Activated naive CD4-positive, alpha-beta T cell (primary cell): ENCODE results near the gene HEXIM2.

Experiments
- DNase-seq, 4 experiments: peaks; one replicate each; lab custom pipeline; 2025; lab: John Stamatoyannopoulos, UW

The HEXIM2 gene

GRCh38 chr17:45144199-45145034 is 17.3 kb upstream of the HEXIM2 start:
- DNase-seq, result peak in 1 of 4 experiments; percentile 36

- DNase-seq, result no peak
Observed at GRCh38 chr17:45145035-45145389, 16.7 kb upstream of the HEXIM2 start.

DNA sequence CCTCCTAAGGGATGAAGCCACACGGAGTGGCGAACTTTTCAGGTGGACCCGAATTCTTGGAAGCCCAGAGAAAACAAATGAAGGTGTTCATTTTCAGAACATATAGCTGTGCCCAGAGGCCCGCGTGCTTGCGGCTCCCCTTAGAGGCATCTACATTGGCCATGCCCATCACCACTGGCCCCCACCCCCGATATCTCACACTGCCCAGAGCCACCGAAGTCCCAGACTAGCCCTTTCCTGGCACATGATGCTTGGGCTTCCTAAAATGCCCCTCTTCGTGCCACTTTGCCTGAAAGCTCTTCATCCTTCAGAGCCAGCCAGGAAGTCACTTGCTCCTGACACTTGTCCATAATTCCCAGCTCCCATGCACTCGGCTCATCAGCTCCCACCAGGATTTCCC is 15.5 kb upstream of the HEXIM2 start:
- DNase-seq, result no peak

DNA sequence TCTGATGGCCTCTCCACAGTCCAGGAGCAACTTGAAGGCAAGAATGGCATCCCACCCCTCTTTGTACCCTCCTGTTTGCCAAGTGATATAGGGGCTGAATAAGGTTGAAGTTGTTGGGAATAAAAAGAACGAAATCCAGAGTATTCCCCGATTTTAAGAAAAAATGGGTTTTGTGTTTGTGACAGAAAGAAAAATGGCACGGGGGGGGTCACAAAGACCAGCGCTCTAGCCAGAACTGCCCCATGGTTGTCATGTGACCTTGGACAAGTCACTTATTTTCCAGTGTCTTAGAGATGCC is 15.1 kb upstream of the HEXIM2 start:
- no peak for DNase-seq

DNA sequence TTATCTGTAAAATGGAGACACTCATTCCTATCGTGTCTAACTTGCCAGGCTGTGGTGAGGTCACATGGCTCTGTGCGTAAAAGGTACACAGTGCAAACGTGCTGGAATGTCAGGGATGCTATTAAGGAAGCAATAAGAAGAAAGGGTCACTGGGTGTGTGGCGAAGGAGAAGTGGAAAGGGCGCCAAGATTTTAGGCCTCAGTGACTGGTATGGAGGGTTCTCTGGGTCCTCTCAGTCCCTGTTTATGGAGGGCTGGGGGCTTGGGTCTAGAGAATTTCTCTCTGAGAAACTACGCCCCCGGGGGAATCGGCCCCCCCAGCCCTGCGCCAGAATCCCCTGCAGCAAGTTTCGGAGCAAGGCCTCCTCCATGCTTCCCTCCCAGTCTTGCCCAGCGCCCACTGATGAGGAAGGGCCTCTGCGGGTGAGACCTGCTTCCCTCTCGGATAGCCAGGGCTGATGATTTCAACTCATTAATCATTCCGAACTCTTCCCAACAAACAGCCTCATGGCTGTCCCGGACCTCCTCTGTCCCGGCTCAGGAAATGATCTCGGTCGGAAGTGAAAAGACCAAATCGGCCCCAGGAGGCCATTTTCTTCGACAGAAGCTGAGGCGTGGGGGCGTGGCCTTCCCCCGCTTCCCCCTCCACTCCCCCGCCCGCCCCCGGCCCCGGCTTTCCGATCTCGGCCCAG is 14.6 kb upstream of the HEXIM2 start:
- peak in 2 of 4 experiments; percentile 78 for DNase-seq

DNA sequence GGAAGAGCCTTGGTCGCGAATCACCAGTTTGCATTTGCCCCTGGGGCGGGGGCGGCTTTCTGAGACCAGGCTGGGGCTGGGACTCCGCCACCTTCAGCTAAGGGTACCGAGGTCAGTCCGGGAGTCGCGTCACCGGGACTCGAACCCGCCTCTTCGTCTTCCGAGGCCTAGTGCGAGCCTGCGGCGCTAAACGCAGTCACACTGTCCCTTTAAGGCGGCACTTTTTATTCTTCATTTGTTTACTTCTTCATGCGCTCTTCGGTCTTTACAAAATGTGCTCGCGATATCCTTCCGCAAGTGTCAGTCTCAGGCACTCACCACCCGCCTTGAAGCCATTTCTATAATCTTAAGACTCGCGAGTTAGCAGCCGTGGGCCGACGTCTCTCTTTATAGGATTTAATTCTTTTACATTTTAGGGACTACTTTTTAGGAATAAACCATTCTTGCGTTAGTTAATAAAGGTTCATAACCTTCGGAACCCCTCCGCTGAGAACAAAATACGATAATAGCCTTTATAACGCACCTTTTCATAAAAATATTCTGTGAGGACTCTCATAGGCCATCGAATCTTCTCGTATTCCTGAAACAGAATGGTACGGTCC is 14.0 kb upstream of the HEXIM2 start:
- peak; percentile 50 to 78 (median 72) for DNase-seq

- DNase-seq, result peak; percentile 98 to 99 (median 98)
Observed at GRCh38 chr17:45148183-45149036, 13.3 kb upstream of the HEXIM2 start, which contains the start of gene HEXIM1. Gene HEXIM1, plus strand, starts transcription at chr17:45148475. Its CDS starts 716 bp downstream, at chr17:45149191.

GRCh38 chr17:45149037-45149668 is 12.5 kb upstream of the HEXIM2 start:
- peak; percentile 29 to 64 (median 40) for DNase-seq

DNA sequence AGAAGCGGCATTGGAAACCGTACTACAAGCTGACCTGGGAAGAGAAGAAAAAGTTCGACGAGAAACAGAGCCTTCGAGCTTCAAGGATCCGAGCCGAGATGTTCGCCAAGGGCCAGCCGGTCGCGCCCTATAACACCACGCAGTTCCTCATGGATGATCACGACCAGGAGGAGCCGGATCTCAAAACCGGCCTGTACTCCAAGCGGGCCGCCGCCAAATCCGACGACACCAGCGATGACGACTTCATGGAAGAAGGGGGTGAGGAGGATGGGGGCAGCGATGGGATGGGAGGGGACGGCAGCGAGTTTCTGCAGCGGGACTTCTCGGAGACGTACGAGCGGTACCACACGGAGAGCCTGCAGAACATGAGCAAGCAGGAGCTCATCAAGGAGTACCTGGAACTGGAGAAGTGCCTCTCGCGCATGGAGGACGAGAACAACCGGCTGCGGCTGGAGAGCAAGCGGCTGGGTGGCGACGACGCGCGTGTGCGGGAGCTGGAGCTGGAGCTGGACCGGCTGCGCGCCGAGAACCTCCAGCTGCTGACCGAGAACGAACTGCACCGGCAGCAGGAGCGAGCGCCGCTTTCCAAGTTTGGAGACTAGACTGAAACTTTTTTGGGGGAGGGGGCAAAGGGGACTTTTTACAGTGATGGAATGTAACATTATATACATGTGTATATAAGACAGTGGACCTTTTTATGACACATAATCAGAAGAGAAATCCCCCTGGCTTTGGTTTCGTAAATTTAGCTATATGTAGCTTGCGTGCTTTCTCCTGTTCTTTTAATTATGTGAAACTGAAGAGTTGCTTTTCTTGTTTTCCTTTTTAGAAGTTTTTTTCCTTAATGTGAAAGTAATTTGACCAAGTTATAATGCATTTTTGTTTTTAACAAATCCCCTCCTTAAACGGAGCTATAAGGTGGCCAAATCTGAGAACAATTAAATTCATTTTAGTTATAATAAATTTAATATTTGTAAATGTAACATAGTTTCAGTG is 11.7 kb upstream of the HEXIM2 start:
- peak in 1 of 4 experiments; percentile 28 for DNase-seq

DNA sequence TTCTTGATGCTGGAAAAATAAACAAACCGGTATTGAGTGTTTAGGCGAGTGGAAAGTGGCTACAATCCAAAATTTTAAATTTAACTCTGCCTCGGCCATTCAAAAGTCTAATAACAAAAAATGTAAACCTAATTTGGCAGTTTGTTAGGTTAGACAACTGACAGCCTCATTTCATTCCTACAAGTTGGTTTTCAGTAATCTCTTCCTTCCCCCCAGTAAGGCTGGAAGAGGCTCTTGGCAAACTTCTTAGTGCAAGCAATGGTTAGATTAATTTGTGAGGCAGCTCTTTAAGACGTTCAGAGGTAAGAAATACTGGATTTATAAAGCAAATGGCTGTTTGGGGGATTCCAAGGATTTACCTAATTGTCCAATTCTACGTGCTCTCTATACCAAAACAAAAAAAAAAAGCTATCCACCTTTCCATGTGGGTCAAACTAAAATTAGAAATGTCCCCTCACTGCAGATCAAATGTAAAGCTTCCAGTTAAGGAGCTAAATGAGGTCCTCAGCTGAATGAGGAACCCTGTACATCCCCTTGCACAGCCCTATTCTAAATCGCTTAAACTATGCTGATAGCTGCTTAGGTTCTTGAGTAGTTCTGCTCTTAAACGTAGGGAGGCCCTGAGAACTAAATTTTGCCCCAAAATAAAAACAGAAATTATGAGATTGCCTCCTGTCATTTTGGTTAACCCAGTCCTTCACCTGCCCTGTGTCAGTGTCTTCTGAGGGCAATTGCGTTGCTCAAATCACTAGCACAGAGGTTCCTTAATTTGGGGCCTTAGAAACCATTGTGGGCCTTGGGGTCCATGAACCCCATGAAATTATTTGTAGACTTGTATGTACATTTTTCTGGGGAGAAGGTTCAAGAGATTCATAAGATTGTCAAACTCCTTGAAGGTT is 10.5 kb upstream of the HEXIM2 start:
- DNase-seq, result no peak

GRCh38 chr17:45155029-45155428 is 6.6 kb upstream of the HEXIM2 start:
- no peak for DNase-seq

GRCh38 chr17:45155483-45155882 is 6.2 kb upstream of the HEXIM2 start:
- DNase-seq, result no peak

DNA sequence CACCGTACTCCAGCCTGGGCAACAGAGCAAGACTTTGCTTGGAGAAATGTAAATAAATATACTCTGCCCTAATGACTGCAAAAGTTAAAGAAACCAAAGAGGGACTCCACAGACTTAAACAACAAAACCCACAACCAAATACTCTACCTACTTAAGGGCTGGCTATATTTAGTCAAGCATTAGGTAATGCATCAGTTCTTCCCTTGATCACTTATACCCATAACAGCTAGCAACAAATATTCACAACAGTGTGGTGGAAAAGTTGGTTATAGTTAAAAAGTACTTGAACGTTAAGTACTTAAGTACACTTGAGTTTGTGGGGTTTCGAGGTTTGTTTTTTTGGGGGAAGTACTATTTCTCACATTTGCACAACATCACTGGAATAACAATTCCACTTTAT is 5.4 kb upstream of the HEXIM2 start:
- DNase-seq, result no peak

- DNase-seq, result peak; percentile 43 to 76 (median 63)
Observed at GRCh38 chr17:45160447-45161287, 1.0 kb upstream of the HEXIM2 start.

DNA sequence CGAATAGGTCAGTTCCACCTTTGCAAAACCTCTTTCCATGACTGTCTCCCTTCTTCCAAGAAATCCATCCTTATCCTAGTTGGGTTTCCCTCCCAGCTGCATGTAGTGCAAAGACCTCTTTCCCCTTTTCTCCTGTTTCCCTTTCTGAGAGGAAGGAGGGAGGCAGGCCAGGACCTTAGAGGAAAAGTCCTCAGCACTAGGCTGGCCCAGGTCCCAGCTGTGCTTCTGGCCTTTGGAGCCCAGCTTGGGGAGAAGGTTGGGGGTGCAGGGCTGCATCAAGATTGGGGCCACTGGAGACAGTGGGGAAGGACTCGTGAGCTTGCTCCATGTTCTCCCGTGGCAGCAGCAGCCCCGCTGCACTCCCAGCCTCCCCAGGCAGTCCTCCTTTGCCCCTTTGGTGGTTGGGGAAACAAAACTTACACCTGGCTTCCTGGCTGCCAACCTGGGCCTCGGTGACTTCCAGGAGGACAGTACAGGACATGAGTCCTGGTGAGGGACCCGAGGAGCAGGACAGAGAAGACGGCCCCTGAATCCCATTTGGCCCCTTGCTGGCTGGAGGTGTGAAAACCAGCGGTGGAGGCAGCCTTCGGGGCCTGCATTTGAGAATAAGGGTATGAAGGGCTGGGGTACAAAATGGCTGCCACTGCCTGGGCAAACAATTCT is 481 bp downstream of the HEXIM2 start:
- no peak for DNase-seq

DNA sequence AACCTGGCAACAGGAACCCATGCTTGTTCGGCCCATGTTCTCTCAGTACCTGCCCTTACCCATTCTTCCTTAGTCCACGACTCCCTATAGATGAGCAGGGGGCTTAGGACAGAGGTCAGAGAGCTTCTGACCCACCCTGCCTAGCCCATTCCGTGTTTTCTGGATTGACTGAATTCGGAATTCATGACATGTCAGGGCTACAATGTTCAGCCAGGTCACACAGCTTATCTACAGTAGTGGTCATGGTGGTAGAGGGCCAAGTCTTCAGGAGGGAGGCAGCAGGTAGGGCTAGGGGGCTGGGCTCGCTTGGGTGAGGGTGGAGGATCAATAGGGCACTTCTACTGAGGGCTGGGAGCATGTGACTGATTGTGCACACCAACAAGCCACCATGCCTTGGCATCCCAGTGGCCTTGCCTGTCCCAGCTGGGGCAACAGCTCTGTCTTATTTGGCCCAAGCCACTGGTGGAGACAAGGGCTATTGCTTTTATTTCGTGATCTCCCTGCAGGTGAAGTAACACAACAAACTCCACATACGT is 3.1 kb downstream of the HEXIM2 start:
- DNase-seq, result no peak

GRCh38 chr17:45168991-45169752 is 7.5 kb downstream of the HEXIM2 start:
- no peak for DNase-seq
